ENCODE results near the gene KRTAP2-1. TPM values are rescaled to one million over a fixed set of nuclear protein-coding genes. Genes with fewer than 3 reads are reported as not detected.

The KRTAP2-1 gene
- total RNA-seq, 4 donors from 2014 or later: not detected

GRCh38 chr17:41076788-41077187, 29.7 kb upstream of the KRTAP2-1 start:
- Histone ChIP-seq H3K27ac (no peak overlapping the region), H3K4me1 (no peaks in the 10 kb centered on the region), H3K4me3 (no peak overlapping the region), H3K36me3 (no peaks in the 10 kb centered on the region), H3K9me3 (no peaks in the 10 kb centered on the region), H3K27me3 (peaks cover 8% of the 10 kb centered on the region)
- no peak for TF ChIP-seq EP300 (IDR thresholded peaks at IDR 0.05; ENCODE audit: low read depth)
- no peak for TF ChIP-seq POLR2AphosphoS5 (IDR thresholded peaks at IDR 0.05)
- TF ChIP-seq CTCF (IDR thresholded peaks at IDR 0.05): no peak
- TF ChIP-seq POLR2A (IDR thresholded peaks at IDR 0.05): no peak
- intact Hi-C loops (cut with DNase I; ENCODE audit: low total_unique reads): no loop called here
- in situ Hi-C loops (cut with MboI; ENCODE audit: low pct_ligation_motif_present in 1 of 4, low pct_unique_long_range_greater_than_20kb in 1 of 4, low sequenced_read_pairs in 3 of 4): no loop called here
- DNase-seq: no peak

GRCh38 chr17:41073676-41074075, 26.6 kb upstream of the KRTAP2-1 start:
- Histone ChIP-seq H3K36me3 (no peaks in the 10 kb centered on the region), H3K27ac (no peak overlapping the region), H3K27me3 (peaks cover 8% of the 10 kb centered on the region), H3K4me1 (no peaks in the 10 kb centered on the region), H3K4me3 (no peak overlapping the region), H3K9me3 (no peaks in the 10 kb centered on the region)
- DNase-seq: no peak
- intact Hi-C loops (cut with DNase I; ENCODE audit: low total_unique reads): no loop called here
- WGBS, 2 donors (ENCODE audit: low coverage in 1 of 2): 69 to 88% methylated on average over 2 of the region's 2 CpGs
- no peak for TF ChIP-seq EP300 (IDR thresholded peaks at IDR 0.05; ENCODE audit: low read depth)
- TF ChIP-seq POLR2A (IDR thresholded peaks at IDR 0.05): no peak
- TF ChIP-seq CTCF (IDR thresholded peaks at IDR 0.05): no peak
- no peak for TF ChIP-seq POLR2AphosphoS5 (IDR thresholded peaks at IDR 0.05)
- in situ Hi-C loops (cut with MboI; ENCODE audit: low pct_ligation_motif_present in 1 of 4, low pct_unique_long_range_greater_than_20kb in 1 of 4, low sequenced_read_pairs in 3 of 4): no loop called here

- 80 to 83% methylated on average over 3 to 5 of the region's 5 CpGs for WGBS, 2 donors (ENCODE audit: low coverage in 1 of 2)
These were observed 24.7 kb upstream of the KRTAP2-1 start for GRCh38 chr17:41071606-41072360.

GRCh38 chr17:41069031-41069430, 21.9 kb upstream of the KRTAP2-1 start:
- H3K36me3 ChIP-seq: no peaks in the 10 kb centered on the region
- no peaks in the 10 kb centered on the region for H3K9me3 ChIP-seq
- DNase-seq: no peak
- H3K27me3 ChIP-seq: peaks cover 6% of the 10 kb centered on the region
- no peaks in the 10 kb centered on the region for H3K4me1 ChIP-seq
- no peak overlapping the region for H3K27ac ChIP-seq
- in situ Hi-C loops (cut with MboI; ENCODE audit: low pct_ligation_motif_present in 1 of 4, low pct_unique_long_range_greater_than_20kb in 1 of 4, low sequenced_read_pairs in 3 of 4): no loop called here
- WGBS, 2 donors (ENCODE audit: low coverage in 1 of 2): 62 to 82% methylated on average over 3 of the region's 3 CpGs
- H3K4me3 ChIP-seq: no peak overlapping the region
- intact Hi-C loops (cut with DNase I; ENCODE audit: low total_unique reads): no loop called here
- TF ChIP-seq POLR2A (IDR thresholded peaks at IDR 0.05) (no peak), POLR2AphosphoS5 (IDR thresholded peaks at IDR 0.05) (no peak), CTCF (IDR thresholded peaks at IDR 0.05) (no peak), EP300 (IDR thresholded peaks at IDR 0.05; ENCODE audit: low read depth) (no peak)

More at GRCh38 chr17:41071606-41072360, 24.7 kb upstream of the KRTAP2-1 start:
- in situ Hi-C loops (cut with MboI; ENCODE audit: low pct_ligation_motif_present in 1 of 4, low pct_unique_long_range_greater_than_20kb in 1 of 4, low sequenced_read_pairs in 3 of 4) (no loop called here), intact Hi-C loops (cut with DNase I; ENCODE audit: low total_unique reads) (no loop called here)
- TF ChIP-seq POLR2A (IDR thresholded peaks at IDR 0.05): no peak
- no peak for TF ChIP-seq POLR2AphosphoS5 (IDR thresholded peaks at IDR 0.05)
- TF ChIP-seq CTCF (IDR thresholded peaks at IDR 0.05): no peak
- no peak for TF ChIP-seq EP300 (IDR thresholded peaks at IDR 0.05; ENCODE audit: low read depth)
- Histone ChIP-seq H3K4me1 (no peaks in the 10 kb centered on the region), H3K27ac (no peak overlapping the region), H3K36me3 (no peaks in the 10 kb centered on the region), H3K4me3 (no peak overlapping the region), H3K9me3 (no peaks in the 10 kb centered on the region), H3K27me3 (peaks cover 5% of the 10 kb centered on the region)
- no peak for DNase-seq
